ENCODE results near the gene ANKRD13C.
A peak's percentile ranks its signal among the peaks of the same experiment; 100 is the strongest.
"Not testable (repeated sequence)": the region's sequence is repeated elsewhere in the genome, so short reads cannot be mapped to it uniquely, and the experiment has no call there.

ANKRD13C gene

GRCh38 chr1:70354332-70355110, at the start of gene ANKRD13C:
ANKRD13C (minus strand) TSS chr1:70354722; CDS start chr1:70354408, 314 bp downstream.
- DNase-seq = peak; percentile 97

GRCh38 chr1:70403759-70404158, 49.2 kb upstream of the ANKRD13C start:
- no peak for DNase-seq

GRCh38 chr1:70401974-70402373, 47.5 kb upstream of the ANKRD13C start:
- DNase-seq = no peak

GRCh38 chr1:70400335-70400734, 45.8 kb upstream of the ANKRD13C start:
- DNase-seq = no peak

GRCh38 chr1:70397013-70397412, 42.5 kb upstream of the ANKRD13C start:
- DNase-seq = no peak

- no peak for DNase-seq
Measured at GRCh38 chr1:70396607-70397006, 42.1 kb upstream of the ANKRD13C start.

GRCh38 chr1:70392626-70393025, 38.1 kb upstream of the ANKRD13C start:
- DNase-seq = no peak

GRCh38 chr1:70387507-70387906, 33.0 kb upstream of the ANKRD13C start:
- no peak for DNase-seq

GRCh38 chr1:70386121-70386520, 31.6 kb upstream of the ANKRD13C start:
- no peak for DNase-seq

GRCh38 chr1:70385477-70385876, 31.0 kb upstream of the ANKRD13C start:
- DNase-seq = no peak

- DNase-seq = no peak
Measured at GRCh38 chr1:70384542-70384941, 30.0 kb upstream of the ANKRD13C start.

- no peak for DNase-seq
Measured at GRCh38 chr1:70383483-70383882, 29.0 kb upstream of the ANKRD13C start.

GRCh38 chr1:70382682-70383081, 28.2 kb upstream of the ANKRD13C start:
- no peak for DNase-seq

GRCh38 chr1:70376196-70376595, 21.7 kb upstream of the ANKRD13C start:
- DNase-seq = no peak

- not testable (repeated sequence) for DNase-seq
Measured at GRCh38 chr1:70373580-70373979, 19.1 kb upstream of the ANKRD13C start.

GRCh38 chr1:70372426-70372825, 17.9 kb upstream of the ANKRD13C start:
- DNase-seq = no peak

- DNase-seq = not testable (repeated sequence)
Measured at GRCh38 chr1:70371586-70371985, 17.1 kb upstream of the ANKRD13C start.

- DNase-seq = not testable (repeated sequence)
Measured at GRCh38 chr1:70367397-70367796, 12.9 kb upstream of the ANKRD13C start.

- not testable (repeated sequence) for DNase-seq
Measured at GRCh38 chr1:70366997-70367396, 12.5 kb upstream of the ANKRD13C start.

- not testable (repeated sequence) for DNase-seq
Measured at GRCh38 chr1:70366425-70366952, 12.0 kb upstream of the ANKRD13C start.

GRCh38 chr1:70364439-70364838, 9.9 kb upstream of the ANKRD13C start:
- DNase-seq = no peak

GRCh38 chr1:70361727-70362398, 7.3 kb upstream of the ANKRD13C start:
- DNase-seq = no peak

- no peak for DNase-seq
Measured at GRCh38 chr1:70360321-70360720, 5.8 kb upstream of the ANKRD13C start.

GRCh38 chr1:70358921-70359564, 4.5 kb upstream of the ANKRD13C start:
- no peak for DNase-seq
